Endothelial cell (in vitro differentiated cells): Measurements from ENCODE around the gene MAGI1. TPM values are rescaled to one million over a fixed set of nuclear protein-coding genes. Genes with fewer than 3 reads are reported as not detected.

ENCODE experiments used
- DNase-seq: peaks from one replicate; pipeline ENCODE4 v3.0.0; 2021; ENCODE audit warnings: low spot score
- H3K27ac Mint-ChIP-seq: one replicate; pipeline ENCODE4 v1.8.0; 2021; ENCODE audit warnings: mixed read lengths, inconsistent platforms; ENCODE audit not compliant: unreplicated experiment
- H3K27me3 Mint-ChIP-seq: one replicate; pipeline ENCODE4 v1.8.0; 2021; ENCODE audit warnings: mild to moderate bottlenecking, moderate library complexity, mixed read lengths, inconsistent platforms; ENCODE audit not compliant: unreplicated experiment
- H3K36me3 Mint-ChIP-seq: one replicate; pipeline ENCODE4 v1.8.0; 2021; ENCODE audit warnings: mild to moderate bottlenecking, low read depth, mixed read lengths, inconsistent platforms; ENCODE audit not compliant: unreplicated experiment
- H3K4me1 Mint-ChIP-seq: one replicate; pipeline ENCODE4 v1.8.0; 2021; ENCODE audit warnings: mild to moderate bottlenecking, mixed read lengths, inconsistent platforms; ENCODE audit not compliant: unreplicated experiment
- H3K4me3 Mint-ChIP-seq: one replicate; pipeline ENCODE4 v1.8.0; 2021; ENCODE audit warnings: mild to moderate bottlenecking, mixed read lengths, inconsistent platforms; ENCODE audit not compliant: unreplicated experiment
- H3K9me3 Mint-ChIP-seq: one replicate; pipeline ENCODE4 v1.8.0; 2021; ENCODE audit warnings: mixed read lengths, inconsistent platforms; ENCODE audit not compliant: unreplicated experiment
- CTCF ChIP-seq: fragments of 200-600 bp; sonication (generic); IDR thresholded peaks from one replicate; pipeline ENCODE4 v1.5.0; 2021; ENCODE audit warnings: antibody characterized with exemption; ENCODE audit not compliant: unreplicated experiment
- total RNA-seq: library from RNA; stranded (reverse); fragmentation: NEBNext Ultra II Directional; extraction: Animal tissue kit (Norgen Biotek cat#: 25700); gene quantifications from one replicate; pipeline ENCODE4 v1.2.1, GENCODE V29; 2021; ENCODE audit not compliant: unreplicated experiment

Gene MAGI1
- total RNA-seq, 1 donor from 2014 or later, result 33.8 TPM

GRCh38 chr3:65689436-65689835, 349.3 kb downstream of the MAGI1 start:
- H3K4me1 Mint-ChIP-seq, result peaks cover 7% of the 10 kb centered on the region
- TF ChIP-seq CTCF, result peak; percentile 14
- DNase-seq, result no peak
- H3K36me3 Mint-ChIP-seq, result peaks cover 3% of the 10 kb centered on the region
- H3K27me3 Mint-ChIP-seq, result no peaks in the 10 kb centered on the region
- H3K4me3 Mint-ChIP-seq, result no peak overlapping the region
- no peaks in the 10 kb centered on the region for H3K9me3 Mint-ChIP-seq
- no peak overlapping the region for H3K27ac Mint-ChIP-seq

GRCh38 chr3:65687741-65688140, 351.0 kb downstream of the MAGI1 start:
- Mint-ChIP-seq H3K4me1 (peaks cover 7% of the 10 kb centered on the region), H3K27me3 (no peaks in the 10 kb centered on the region), H3K27ac (no peak overlapping the region), H3K4me3 (no peak overlapping the region), H3K36me3 (peaks cover 3% of the 10 kb centered on the region), H3K9me3 (no peaks in the 10 kb centered on the region)
- no peak for TF ChIP-seq CTCF
- no peak for DNase-seq

- DNase-seq, result no peak
- Mint-ChIP-seq H3K27ac (no peak overlapping the region), H3K4me1 (peaks cover 7% of the 10 kb centered on the region), H3K27me3 (no peaks in the 10 kb centered on the region), H3K36me3 (peaks cover 3% of the 10 kb centered on the region), H3K4me3 (no peak overlapping the region), H3K9me3 (no peaks in the 10 kb centered on the region)
- TF ChIP-seq CTCF, result no peak
Observed at GRCh38 chr3:65685621-65686235, 353.0 kb downstream of the MAGI1 start.

GRCh38 chr3:65678516-65678915, 360.2 kb downstream of the MAGI1 start:
- DNase-seq, result no peak
- Mint-ChIP-seq H3K27ac (no peak overlapping the region), H3K36me3 (no peaks in the 10 kb centered on the region), H3K4me1 (peaks cover 17% of the 10 kb centered on the region), H3K4me3 (no peak overlapping the region), H3K27me3 (no peaks in the 10 kb centered on the region), H3K9me3 (no peaks in the 10 kb centered on the region)
- no peak for TF ChIP-seq CTCF

GRCh38 chr3:65677486-65678010, 361.2 kb downstream of the MAGI1 start:
- no peak for DNase-seq
- Mint-ChIP-seq H3K27me3 (no peaks in the 10 kb centered on the region), H3K36me3 (no peaks in the 10 kb centered on the region), H3K9me3 (no peaks in the 10 kb centered on the region), H3K4me3 (no peak overlapping the region), H3K4me1 (peaks cover 17% of the 10 kb centered on the region), H3K27ac (no peak overlapping the region)
- no peak for TF ChIP-seq CTCF
